GM19240 (cell line): Measurements from ENCODE around the gene OR6C74.

Source experiments
- DNase-seq: peaks from one replicate; pipeline ENCODE4 v3.0.0; 2011; ENCODE audit warnings: low spot score; ENCODE audit not compliant: insufficient read length

The OR6C74 gene

DNA sequence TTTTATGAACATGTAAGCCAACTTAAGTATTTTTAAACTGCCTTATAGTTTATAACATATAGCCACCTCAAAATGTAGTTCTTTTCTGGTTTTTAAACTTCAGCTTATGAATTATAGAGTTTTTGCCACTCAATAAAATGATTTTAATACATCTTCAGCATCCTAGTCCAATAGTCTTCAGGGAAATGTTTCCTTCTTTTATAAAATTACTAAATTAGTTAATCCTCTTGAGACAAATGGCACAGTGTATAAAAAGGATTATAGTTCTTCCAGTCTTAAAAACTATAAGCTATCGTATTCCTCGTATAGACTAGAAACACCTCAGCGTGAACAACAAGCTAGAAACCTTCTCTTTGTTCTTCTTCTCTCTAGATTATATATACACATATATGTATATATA, at the start of gene OR6C74:
OR6C74 (plus strand) TSS at position 301 of the 400 bp plus-strand sequence. CDS start 2,679 bp downstream, outside the sequence.
- no peak for DNase-seq

DNA sequence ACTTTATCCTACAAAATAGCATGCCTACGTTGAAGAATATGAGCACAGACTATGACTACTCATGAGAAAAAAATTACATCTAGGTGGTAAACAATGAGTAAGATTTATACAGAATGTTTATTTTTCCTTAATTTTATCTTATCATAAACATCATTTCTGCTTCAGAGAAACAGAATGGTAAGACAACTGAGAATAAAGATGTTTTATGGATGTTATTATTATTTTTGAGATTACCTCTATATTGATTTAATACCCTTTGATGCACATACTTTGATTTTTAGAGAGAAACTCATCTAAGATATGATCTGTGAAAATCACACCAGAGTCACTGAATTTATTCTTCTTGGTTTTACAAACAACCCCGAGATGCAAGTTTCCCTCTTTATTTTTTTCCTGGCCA, 23.7 kb upstream of the OR6C74 start, which contains the start of gene OR10A7:
OR10A7 (plus strand) TSS at position 301 of the 400 bp plus-strand sequence; CDS start at position 301, 0 bp downstream.
- DNase-seq, result no peak

DNA sequence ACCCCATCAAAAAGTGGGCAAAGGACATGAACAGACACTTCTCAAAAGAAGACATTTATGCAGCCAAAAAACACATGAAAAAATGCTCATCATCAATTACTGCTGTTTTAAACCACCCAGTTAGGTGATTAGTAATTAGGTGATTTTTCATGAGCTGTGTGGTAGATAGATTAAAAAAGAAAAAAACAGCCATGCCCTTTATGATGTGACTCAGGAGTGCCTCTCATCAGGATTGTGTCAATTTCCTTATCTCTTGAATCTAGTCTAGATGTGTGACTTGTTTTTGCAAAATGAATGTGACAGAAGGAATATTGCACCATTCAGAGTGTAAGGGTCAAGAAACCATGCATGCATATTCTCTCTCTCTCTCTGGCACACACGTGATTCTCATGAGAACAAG, 17.9 kb upstream of the OR6C74 start:
- DNase-seq, result no peak

DNA sequence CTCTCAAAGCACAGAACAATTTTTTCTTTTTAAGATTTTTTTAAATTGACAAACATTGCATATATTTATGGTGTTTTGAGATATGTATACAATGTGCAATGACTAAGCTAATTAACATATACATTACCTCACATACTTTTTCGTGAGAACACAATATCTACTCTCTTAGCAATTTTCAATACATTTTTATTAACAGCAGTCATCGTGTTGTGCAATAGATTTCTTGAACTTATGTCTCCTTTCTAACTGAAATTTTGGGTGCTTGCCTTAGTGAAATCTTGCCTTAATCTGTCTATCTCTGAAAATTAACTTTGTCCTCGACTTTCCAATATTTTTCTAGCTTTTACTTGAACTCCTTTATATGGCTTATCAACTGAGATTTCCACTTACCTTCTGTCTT, 16.8 kb upstream of the OR6C74 start:
- no peak for DNase-seq

DNA sequence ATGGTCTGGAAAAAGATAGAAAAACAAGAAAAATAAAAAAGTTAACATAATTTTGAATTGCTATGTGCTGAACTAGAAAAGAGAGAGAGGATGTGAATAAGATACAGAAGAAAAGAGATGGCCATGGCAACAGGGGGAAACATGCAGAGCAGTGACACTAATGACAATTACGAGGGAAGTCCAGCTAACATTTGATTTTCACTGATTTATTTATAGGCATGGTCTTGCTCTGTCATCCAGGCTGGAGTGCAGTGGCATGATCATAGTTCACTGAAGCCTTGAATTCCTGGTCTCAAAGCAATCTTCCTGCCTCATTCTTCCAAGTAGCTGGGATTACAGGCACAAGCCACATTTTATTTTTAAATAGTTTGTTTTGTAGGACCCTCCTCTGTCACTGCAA, 1.8 kb downstream of the OR6C74 start:
- no peak for DNase-seq

DNA sequence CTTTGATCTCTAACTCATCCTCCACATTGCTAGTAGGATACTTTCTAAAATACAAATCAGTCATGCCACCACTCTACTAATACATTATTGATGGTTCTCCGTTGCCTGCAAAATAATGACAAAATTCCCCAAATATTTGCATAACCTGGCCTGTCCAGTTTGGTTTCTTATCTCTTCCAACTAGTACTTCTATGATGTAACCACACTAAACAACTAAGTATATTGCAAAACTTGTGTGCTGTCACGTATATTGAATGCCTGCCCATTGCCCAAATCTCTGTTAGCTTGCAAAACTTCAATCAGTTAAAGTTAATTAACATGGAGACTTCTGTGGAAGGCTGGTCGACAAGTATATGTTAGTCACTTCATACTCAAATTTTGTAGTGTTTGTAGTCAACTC, 6.5 kb downstream of the OR6C74 start:
- DNase-seq, result no peak

DNA sequence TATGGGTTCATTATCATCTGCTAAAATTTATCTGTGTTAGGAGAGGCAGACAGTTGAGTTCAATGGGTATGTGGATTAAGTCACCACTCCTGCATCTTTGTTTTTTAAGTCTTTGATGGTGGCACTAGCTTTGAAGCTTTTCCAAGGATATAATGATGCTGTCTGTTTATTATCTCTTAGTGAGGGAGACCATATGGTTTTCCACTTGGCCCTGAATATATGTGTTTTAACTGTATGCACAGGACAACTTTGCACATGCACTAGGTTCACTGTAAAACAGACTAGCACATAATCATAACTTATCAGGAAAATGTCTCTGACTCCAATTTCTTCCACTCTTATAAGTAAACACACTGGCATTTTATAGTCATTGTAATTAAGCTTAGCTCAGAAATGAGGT, 8.9 kb downstream of the OR6C74 start:
- DNase-seq, result no peak

DNA sequence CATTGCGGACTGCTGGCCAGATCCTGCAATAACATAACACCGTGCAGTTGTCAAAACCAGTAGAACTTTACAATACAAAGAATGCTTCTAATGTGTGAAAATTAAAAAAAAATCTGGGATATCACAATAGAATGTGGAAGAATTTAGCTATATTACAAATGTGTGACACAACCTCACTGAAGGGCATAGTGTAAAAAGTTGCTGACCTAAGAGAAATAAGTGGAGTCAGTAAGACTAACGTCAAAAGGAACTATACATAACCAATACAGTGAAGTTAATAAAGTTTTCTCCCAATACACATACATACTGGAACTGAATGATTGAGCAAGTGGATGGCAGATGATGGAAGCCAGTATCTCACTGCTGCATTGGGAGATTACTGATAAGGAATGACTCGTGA, 12.4 kb downstream of the OR6C74 start:
- no peak for DNase-seq

DNA sequence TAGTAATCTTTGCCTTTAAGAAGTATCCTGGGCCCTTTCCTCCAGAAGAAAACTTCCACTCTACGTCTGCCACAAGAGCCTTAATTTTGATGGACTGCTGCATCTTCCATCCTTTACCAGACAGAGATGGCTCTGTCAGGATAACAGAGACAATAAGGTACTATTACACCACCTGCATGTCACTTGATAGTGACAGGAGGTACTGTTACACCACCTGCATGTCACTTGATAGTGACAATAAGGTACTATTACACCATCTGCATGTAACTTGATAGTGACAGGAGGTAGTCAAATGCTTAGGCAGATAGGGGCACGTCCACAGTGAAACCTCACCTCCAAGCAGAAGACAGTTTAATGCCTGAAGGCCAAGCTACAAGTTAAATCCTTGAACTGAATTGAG, 13.9 kb downstream of the OR6C74 start:
- DNase-seq, result no peak

DNA sequence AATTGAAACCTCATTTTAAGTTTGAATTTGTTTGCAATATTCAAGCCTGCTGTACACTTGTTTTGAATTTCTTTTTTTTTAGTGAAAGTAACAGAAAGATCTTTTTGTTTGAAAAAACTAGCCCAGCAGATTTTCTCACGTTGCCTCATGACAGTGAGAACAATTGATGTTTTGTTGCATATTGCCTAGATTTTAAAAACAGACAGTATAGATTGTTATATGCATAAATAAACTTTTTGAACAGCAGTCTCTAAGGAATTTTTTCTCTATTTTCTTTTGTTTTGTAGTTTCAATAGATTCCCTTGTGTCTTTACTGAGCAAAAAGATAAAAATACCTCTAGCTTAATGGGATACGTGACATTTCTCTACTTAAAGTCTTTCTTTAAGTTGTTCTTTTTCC, 36.6 kb downstream of the OR6C74 start:
- DNase-seq, result no peak

DNA sequence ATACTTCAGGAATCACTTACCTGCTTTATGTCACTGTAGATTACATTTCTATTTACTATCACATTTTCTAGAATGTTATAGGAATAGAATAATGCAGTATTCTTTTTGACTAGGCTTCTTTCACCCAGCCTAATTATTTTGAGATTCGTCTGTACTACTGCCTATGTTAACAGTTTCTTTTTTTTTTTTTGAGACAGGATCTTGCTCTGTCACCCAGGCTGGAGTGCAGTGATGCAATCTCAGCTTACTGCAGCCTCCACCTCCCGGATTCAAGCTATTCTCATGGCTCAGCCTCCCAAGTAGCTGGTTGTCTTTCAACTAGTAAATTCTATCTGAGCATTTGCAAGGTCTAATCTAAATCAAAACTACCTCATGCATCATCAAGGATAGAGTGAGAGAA, 45.6 kb downstream of the OR6C74 start:
- no peak for DNase-seq
